ENCODE results near the gene CHD1L.

- TF ChIP-seq, protein P1, sequence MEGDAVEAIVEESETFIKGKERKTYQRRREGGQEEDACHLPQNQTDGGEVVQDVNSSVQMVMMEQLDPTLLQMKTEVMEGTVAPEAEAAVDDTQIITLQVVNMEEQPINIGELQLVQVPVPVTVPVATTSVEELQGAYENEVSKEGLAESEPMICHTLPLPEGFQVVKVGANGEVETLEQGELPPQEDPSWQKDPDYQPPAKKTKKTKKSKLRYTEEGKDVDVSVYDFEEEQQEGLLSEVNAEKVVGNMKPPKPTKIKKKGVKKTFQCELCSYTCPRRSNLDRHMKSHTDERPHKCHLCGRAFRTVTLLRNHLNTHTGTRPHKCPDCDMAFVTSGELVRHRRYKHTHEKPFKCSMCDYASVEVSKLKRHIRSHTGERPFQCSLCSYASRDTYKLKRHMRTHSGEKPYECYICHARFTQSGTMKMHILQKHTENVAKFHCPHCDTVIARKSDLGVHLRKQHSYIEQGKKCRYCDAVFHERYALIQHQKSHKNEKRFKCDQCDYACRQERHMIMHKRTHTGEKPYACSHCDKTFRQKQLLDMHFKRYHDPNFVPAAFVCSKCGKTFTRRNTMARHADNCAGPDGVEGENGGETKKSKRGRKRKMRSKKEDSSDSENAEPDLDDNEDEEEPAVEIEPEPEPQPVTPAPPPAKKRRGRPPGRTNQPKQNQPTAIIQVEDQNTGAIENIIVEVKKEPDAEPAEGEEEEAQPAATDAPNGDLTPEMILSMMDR (IDR thresholded peaks at IDR 0.05) = no peak
- TF ChIP-seq POLR2A (IDR thresholded peaks at IDR 0.05) = no peak
Observed at GRCh38 chr1:147235822-147236221, 6.7 kb upstream of the CHD1L start.

Data from gastroesophageal sphincter (tissue), 3 donors.